ENCODE results near the gene ART1. TPM values are rescaled to one million over a fixed set of nuclear protein-coding genes. Genes with fewer than 3 reads are reported as not detected.
A peak's percentile ranks its signal among the peaks of the same experiment; 100 is the strongest.
"Not testable (repeated sequence)": the region's sequence is repeated elsewhere in the genome, so short reads cannot be mapped to it uniquely, and the experiment has no call there.

Gene ART1
- not detected for total RNA-seq

GRCh38 chr11:3644817-3645235 is at the start of gene ART1:
TSS of gene ART1 (plus strand) at chr11:3645128. CDS start at chr11:3659214, 14,086 bp downstream.
- H3K4me3 ChIP-seq (ENCODE audit: low read depth, poor library complexity, severe bottlenecking) = no peak within 1 kb of the TSS
- WGBS, 2 donors = 76 to 79% methylated on average over 4 of the region's 4 CpGs
- intact Hi-C loops (cut with DNase I; ENCODE audit: low total_unique reads) = no loop called here

GRCh38 chr11:3597743-3598142 is 47.2 kb upstream of the ART1 start:
- WGBS, 2 donors = 92 to 95% methylated on average over 15 of the region's 15 CpGs
- DNase-seq (ENCODE audit: low spot score in 2 of 2) = peak in 1 of 2 donors; percentile 56
- H3K4me3 ChIP-seq (ENCODE audit: low read depth, poor library complexity, severe bottlenecking); intact Hi-C loops (cut with DNase I; ENCODE audit: low total_unique reads): not testable (repeated sequence)

More at GRCh38 chr11:3644817-3645235, at the start of gene ART1:
- DNase-seq (ENCODE audit: low spot score in 2 of 2) = no peak
- no peak for TF ChIP-seq POLR2A (IDR thresholded peaks at IDR 0.05)
- TF ChIP-seq CTCF (IDR thresholded peaks at IDR 0.05) = no peak

GRCh38 chr11:3600201-3600600 is 44.7 kb upstream of the ART1 start:
- 84 to 91% methylated on average over 10 of the region's 10 CpGs for WGBS, 2 donors
- H3K4me3 ChIP-seq (ENCODE audit: low read depth, poor library complexity, severe bottlenecking); intact Hi-C loops (cut with DNase I; ENCODE audit: low total_unique reads): not testable (repeated sequence)
- peak in 1 of 2 donors; percentile 23 for DNase-seq (ENCODE audit: low spot score in 2 of 2)

- TF ChIP-seq POLR2A (IDR thresholded peaks at IDR 0.05) (no peak), CTCF (IDR thresholded peaks at IDR 0.05) (no peak)
- WGBS, 2 donors = 54 to 71% methylated on average over 3 of the region's 3 CpGs
- intact Hi-C loops (cut with DNase I; ENCODE audit: low total_unique reads) = no loop called here
Observed at GRCh38 chr11:3604167-3604566, 40.8 kb upstream of the ART1 start.

GRCh38 chr11:3605283-3605662 is 39.7 kb upstream of the ART1 start:
- DNase-seq (ENCODE audit: low spot score in 2 of 2) = no peak
- intact Hi-C loops (cut with DNase I; ENCODE audit: low total_unique reads) = no loop called here
- 90 to 92% methylated on average over 3 of the region's 3 CpGs for WGBS, 2 donors
- TF ChIP-seq POLR2A (IDR thresholded peaks at IDR 0.05) = no peak
- no peak for TF ChIP-seq CTCF (IDR thresholded peaks at IDR 0.05)
- no peak overlapping the region for H3K4me3 ChIP-seq (ENCODE audit: low read depth, poor library complexity, severe bottlenecking)

More at GRCh38 chr11:3604167-3604566, 40.8 kb upstream of the ART1 start:
- DNase-seq (ENCODE audit: low spot score in 2 of 2) = peak in 1 of 2 donors; percentile 3
- H3K4me3 ChIP-seq (ENCODE audit: low read depth, poor library complexity, severe bottlenecking) = no peak overlapping the region

- no peak overlapping the region for H3K4me3 ChIP-seq (ENCODE audit: low read depth, poor library complexity, severe bottlenecking)
- intact Hi-C loops (cut with DNase I; ENCODE audit: low total_unique reads) = no loop called here
- WGBS, 2 donors = 59 to 66% methylated on average over 5 of the region's 5 CpGs
- DNase-seq (ENCODE audit: low spot score in 2 of 2) = peak in 1 of 2 donors; percentile 74
- no peak for TF ChIP-seq POLR2A (IDR thresholded peaks at IDR 0.05)
- no peak for TF ChIP-seq CTCF (IDR thresholded peaks at IDR 0.05)
Observed at GRCh38 chr11:3605771-3606203, 39.1 kb upstream of the ART1 start.

Data from lower leg skin (tissue), 4 donors.